Stimulated activated CD8-positive, alpha-beta memory T cell treated with anti-CD3 and anti-CD28 coated beads, Interleukin-4, amount 100 ng/mL, for 1 hour (primary cell): ENCODE results near the gene PCDHGA8.
"Not testable (repeated sequence)": the region's sequence is repeated elsewhere in the genome, so short reads cannot be mapped to it uniquely, and the experiment has no call there.

Experiments used
- DNase-seq, 2 donors: peaks; one replicate each; pipeline ENCODE4 v3.0.0-alpha.2; 2020; ENCODE audit warnings: low read depth in 2 of 2, low spot score in 1 of 2

Gene PCDHGA8

DNA sequence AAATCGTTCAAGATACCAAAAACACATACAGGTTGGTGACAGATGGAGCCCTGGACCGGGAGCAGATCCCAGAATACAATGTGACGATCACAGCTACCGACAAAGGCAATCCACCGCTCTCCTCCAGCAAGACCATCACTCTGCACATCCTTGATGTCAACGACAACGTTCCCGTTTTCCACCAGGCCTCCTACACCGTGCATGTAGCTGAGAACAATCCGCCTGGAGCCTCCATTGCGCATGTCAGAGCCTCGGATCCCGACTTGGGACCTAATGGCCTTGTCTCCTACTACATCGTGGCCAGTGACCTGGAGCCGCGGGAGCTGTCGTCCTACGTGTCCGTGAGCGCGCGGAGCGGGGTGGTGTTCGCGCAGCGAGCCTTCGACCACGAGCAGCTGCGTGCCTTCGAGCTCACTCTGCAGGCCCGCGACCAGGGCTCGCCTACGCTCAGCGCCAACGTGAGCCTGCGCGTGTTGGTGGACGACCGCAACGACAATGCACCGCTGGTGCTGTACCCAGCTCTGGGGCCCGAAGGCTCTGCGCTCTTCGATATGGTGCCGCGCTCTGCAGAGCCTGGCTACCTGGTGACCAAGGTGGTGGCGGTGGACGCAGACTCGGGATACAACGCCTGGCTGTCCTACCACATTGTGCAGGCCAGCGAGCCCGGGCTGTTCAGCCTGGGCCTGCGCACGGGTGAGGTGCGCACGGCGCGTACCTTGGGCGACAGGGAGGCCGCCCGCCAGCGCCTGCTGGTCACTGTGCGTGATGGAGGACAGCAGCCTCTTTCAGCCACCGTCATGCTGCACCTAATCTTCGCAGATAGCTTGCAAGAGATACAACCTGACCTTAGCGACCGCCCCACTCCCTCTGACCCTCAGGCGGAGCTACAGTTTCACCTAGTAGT lies 20.6 kb upstream of the PCDHGA8 start:
- DNase-seq: no peak

DNA sequence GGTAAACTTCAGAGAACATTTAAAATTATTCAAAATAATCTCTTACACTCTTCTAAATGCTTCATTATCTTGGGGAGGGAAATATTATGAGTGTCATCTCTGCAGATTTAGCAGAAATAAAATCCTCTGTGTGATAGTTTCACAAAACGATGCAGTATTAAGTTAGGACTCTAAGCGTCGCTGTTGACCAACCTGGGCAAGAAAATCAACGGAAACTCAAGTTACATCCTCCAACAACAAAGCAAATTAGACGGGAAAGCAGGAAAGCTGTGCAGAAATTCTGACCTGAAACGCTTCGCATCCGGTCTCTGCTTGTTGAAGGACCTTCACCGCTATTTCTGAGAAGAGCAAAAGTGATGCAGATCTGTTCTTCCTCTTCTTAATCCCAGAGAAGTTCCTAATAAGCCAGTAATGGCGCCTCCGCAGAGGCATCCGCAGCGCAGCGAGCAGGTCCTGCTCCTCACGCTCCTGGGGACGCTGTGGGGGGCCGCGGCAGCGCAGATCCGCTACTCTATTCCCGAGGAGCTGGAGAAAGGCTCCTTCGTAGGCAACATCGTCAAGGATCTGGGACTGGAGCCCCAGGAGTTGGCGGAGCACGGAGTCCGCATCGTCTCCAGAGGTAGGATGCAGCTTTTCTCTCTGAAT lies 18.6 kb upstream of the PCDHGA8 start, which contains the start of gene PCDHGA6:
Gene PCDHGA6 (plus strand): TSS at position 219 of the 645 bp plus-strand sequence. CDS start 193 bp downstream, at position 412.
- no peak for DNase-seq

DNA sequence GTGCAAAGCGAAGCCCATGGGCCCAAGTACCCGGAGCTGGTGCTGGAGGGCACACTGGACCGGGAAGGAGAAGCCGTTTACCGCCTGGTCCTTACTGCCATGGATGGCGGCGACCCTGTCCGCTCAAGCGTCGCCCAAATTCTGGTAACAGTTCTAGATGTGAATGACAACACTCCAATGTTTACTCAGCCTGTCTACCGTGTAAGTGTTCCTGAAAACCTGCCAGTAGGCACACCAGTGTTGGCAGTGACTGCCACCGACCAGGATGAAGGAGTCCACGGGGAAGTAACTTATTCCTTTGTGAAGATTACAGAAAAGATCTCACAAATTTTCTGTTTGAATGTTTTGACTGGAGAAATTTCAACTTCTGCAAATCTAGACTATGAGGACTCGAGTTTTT lies 17.8 kb upstream of the PCDHGA8 start:
- no peak for DNase-seq

DNA sequence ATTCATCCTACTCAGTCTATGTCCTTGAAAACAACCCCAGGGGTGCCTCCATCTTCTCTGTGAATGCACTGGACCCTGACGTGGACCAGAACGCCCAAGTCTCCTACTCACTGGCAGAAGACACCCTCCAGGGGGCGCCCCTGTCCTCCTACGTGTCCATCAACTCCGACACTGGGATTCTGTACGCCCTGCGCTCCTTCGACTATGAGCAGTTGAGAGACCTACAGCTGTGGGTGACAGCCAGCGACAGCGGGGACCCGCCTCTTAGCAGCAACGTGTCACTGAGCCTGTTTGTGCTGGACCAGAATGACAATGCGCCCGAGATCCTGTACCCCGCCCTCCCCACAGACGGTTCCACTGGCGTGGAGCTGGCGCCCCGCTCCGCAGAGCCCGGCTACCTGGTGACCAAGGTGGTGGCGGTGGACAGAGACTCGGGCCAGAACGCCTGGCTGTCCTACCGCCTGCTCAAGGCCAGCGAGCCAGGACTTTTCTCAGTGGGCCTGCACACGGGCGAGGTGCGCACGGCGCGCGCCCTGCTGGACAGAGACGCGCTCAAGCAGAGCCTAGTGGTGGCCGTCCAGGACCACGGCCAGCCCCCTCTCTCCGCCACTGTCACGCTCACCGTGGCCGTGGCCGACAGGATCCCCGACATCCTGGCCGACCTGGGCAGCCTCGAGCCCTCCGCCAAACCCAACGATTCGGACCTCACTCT lies 16.8 kb upstream of the PCDHGA8 start:
- DNase-seq: not testable (repeated sequence)

DNA sequence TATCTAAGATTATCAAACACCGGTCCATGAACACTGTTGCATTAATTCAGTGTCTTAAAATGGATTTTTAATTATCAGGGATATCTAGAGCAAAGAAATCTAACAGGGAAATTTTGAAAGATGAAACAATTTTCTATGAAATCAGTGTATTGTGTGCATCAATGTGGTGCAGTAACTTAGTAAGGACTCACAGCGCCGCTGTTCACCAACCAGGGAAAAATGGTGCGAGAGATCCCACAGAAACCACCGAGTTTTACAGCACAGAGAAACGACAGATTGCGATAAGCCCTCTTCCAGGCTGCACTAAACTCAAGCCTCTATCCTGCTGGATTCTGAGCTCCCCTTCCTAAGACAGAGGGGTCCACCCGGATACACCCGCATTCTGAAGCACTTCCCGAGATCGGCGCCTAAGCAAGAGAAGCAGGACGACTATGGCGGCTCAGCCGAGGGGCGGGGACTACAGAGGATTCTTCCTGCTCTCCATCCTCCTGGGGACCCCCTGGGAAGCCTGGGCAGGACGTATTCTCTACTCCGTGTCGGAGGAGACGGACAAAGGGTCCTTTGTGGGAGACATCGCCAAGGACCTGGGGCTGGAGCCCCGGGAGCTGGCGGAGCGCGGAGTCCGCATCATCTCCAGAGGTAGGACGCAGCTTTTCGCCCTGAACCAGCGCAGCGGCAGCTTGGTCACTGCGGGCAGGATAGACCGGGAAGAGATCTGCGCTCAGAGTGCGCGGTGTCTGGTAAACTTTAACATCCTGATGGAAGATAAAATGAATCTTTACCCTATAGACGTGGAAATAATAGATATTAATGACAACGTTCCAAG lies 9.8 kb upstream of the PCDHGA8 start, which contains the start of gene PCDHGA7:
Gene PCDHGA7 (plus strand): TSS at position 274 of the 826 bp plus-strand sequence. CDS start 158 bp downstream, at position 432.
- DNase-seq: no peak

DNA sequence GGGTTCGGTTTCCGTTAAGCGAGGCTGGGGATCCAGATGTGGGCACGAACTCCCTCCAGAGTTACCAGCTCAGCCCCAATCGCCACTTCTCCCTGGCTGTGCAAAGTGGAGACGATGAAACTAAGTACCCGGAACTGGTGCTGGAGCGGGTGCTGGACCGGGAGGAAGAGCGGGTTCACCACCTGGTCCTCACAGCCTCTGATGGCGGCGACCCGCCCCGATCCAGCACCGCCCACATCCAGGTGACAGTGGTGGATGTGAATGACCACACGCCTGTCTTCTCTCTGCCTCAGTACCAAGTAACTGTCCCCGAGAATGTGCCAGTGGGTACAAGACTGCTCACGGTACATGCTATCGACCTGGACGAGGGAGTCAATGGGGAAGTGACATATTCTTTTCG lies 9.1 kb upstream of the PCDHGA8 start:
- no peak for DNase-seq

DNA sequence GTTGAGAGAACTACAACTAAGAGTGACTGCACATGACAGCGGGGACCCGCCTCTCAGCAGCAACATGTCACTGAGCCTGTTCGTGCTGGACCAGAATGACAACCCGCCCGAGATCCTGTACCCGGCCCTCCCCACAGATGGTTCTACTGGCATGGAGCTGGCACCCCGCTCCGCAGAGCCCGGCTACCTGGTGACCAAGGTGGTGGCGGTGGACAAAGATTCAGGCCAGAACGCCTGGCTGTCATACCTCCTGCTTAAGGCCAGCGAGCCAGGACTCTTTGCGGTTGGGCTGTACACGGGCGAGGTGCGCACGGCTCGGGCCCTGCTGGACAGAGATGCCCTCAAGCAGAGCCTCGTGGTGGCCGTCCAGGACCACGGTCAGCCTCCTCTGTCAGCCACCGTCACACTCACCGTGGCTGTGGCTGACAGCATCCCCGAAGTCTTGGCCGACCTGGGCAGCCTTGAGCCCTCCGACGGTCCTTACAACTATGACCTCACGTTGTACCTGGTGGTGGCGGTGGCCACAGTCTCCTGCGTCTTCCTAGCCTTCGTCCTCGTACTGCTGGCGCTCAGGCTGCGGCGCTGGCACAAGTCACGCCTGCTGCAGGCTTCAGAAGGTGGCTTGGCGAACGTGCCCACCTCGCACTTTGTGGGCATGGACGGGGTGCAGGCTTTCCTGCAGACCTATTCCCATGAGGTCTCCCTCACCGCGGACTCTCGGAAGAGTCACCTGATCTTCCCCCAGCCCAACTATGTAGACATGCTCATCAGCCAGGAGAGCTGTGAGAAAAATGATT lies 7.8 kb upstream of the PCDHGA8 start:
- no peak for DNase-seq

DNA sequence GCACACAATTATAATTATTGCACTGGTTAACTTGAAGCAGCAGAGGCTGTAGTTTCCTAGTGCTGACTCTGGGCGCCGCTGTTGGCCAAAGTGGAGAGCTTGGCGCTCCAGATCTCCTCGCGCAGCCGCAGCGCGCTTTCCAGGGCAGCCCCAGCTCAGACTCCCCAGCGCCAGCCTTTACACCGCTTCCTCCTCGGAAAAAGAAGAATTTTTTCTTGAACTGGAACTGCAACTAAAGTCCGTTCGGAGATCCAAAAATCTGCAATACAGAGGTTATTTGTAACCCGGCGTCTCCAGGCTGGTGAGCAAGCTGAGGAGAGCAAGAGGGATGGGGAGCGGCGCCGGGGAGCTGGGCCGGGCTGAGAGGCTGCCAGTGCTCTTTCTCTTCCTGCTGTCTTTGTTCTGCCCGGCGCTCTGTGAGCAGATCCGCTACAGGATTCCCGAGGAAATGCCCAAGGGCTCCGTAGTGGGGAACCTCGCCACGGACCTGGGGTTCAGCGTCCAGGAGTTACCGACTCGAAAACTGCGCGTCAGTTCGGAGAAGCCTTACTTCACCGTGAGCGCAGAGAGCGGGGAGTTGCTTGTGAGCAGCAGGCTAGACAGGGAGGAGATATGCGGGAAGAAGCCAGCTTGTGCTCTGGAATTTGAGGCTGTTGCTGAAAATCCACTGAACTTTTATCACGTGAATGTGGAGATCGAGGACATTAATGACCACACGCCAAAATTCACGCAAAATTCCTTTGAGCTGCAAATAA lies 4.7 kb upstream of the PCDHGA8 start, which contains the start of gene PCDHGB4:
Gene PCDHGB4 (plus strand): TSS at position 142 of the 755 bp plus-strand sequence. CDS start 187 bp downstream, at position 329.
- not testable (repeated sequence) for DNase-seq

DNA sequence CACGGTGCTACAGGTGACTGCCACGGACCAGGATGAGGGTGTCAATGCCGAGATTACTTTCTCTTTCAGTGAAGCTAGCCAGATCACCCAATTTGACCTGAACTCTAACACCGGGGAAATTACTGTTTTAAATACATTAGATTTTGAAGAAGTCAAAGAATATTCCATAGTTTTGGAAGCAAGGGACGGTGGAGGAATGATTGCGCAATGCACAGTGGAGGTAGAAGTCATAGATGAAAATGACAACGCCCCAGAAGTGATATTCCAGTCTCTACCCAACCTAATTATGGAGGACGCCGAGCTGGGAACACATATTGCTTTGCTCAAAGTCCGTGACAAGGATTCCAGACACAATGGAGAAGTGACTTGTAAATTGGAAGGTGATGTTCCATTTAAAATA lies 3.8 kb upstream of the PCDHGA8 start:
- no peak for DNase-seq

DNA sequence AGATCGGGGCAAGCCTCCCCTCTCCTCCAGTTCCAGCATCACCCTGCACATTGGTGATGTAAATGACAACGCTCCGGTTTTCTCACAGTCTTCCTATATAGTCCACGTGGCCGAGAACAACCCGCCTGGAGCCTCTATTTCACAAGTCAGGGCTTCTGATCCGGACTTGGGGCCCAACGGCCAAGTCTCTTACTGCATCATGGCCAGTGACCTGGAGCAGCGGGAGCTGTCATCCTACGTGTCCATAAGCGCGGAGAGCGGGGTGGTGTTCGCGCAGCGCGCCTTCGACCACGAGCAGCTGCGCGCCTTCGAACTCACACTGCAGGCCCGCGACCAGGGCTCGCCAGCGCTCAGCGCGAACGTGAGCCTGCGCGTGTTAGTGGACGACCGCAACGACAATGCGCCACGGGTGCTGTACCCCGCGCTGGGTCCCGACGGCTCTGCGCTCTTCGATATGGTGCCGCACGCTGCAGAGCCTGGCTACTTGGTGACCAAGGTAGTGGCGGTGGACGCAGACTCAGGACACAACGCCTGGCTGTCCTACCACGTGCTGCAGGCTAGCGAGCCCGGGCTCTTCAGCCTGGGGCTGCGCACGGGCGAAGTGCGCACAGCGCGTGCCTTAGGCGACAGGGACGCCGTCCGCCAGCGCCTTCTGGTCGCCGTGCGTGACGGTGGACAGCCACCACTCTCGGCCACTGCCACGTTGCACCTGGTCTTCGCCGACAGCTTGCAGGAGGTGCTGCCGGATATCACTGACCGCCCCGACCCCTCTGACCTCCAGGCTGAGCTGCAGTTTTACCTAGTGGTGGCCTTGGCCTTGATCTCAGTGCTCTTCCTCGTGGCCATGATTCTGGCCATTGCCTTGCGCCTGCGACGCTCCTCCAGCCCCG lies 3.0 kb upstream of the PCDHGA8 start:
- DNase-seq: no peak

DNA sequence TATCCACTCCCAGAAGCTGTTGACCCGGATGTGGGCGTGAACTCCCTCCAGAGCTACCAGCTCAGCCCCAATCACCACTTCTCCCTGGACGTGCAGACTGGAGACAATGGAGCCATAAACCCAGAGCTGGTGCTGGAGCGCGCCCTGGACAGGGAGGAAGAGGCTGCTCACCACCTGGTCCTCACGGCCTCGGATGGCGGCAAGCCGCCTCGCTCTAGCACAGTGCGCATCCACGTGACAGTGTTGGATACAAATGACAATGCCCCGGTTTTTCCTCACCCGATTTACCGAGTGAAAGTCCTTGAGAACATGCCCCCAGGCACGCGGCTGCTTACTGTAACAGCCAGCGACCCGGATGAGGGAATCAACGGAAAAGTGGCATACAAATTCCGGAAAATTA lies 834 bp downstream of the PCDHGA8 start:
- no peak for DNase-seq

DNA sequence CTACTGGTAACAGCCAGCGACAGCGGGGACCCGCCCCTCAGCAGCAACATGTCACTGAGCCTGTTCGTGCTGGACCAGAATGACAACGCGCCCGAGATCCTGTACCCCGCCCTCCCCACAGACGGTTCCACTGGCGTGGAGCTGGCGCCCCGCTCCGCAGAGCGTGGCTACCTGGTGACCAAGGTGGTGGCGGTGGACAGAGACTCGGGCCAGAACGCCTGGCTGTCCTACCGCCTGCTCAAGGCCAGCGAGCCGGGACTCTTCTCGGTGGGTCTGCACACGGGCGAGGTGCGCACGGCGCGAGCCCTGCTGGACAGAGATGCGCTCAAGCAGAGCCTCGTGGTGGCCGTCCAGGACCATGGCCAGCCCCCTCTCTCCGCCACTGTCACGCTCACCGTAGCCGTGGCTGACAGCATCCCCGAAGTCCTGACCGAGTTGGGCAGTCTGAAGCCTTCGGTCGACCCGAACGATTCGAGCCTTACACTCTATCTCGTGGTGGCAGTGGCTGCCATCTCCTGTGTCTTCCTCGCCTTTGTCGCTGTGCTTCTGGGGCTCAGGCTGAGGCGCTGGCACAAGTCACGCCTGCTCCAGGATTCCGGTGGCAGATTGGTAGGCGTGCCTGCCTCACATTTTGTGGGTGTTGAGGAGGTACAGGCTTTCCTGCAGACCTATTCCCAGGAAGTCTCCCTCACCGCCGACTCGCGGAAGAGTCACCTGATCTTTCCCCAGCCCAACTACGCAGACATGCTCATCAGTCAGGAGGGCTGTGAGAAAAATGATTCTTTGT lies 2.2 kb downstream of the PCDHGA8 start:
- not testable (repeated sequence) for DNase-seq

DNA sequence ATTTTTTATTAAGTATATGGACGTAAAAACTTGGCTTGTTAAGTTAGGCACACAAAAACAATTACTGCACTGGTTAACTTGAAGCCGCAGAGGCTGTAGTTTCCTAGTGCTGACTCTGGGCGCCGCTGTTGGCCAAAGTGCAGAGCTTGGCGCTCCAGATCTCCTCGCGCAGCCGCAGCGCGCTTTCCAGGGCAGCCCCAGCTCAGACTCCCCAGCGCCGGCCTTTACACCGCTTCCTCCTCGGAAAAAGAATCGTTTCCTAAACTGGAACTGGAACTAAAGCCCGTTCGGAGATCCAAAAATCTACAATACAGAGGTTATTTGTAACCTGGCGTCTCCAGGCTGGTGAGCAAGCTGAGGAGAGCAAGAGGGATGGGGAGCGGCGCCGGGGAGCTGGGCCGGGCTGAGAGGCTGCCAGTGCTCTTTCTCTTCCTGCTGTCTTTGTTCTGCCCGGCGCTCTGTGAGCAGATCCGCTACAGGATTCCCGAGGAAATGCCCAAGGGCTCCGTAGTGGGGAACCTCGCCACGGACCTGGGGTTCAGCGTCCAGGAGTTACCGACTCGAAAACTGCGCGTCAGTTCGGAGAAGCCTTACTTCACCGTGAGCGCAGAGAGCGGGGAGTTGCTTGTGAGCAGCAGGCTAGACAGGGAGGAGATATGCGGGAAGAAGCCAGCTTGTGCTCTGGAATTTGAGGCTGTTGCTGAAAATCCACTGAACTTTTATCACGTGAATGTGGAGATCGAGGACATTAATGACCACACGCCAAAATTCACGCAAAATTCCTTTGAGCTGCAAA lies 5.5 kb downstream of the PCDHGA8 start, which contains the start of gene PCDHGB5:
Gene PCDHGB5 (plus strand): TSS at position 192 of the 796 bp plus-strand sequence. CDS start 181 bp downstream, at position 373.
- DNase-seq: not testable (repeated sequence)

DNA sequence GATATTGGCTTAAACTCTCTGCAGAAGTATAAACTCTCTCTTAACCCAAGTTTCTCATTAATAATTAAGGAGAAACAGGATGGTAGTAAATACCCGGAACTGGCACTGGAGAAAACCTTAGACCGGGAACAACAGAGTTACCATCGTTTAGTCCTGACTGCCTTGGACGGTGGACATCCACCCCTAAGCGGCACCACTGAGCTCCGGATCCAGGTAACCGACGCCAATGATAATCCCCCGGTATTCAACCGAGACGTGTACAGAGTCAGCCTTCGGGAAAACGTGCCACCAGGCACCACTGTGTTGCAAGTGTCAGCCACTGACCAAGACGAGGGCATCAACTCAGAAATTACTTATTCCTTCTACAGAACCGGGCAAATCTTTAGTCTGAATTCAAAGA lies 6.2 kb downstream of the PCDHGA8 start:
- no peak for DNase-seq

DNA sequence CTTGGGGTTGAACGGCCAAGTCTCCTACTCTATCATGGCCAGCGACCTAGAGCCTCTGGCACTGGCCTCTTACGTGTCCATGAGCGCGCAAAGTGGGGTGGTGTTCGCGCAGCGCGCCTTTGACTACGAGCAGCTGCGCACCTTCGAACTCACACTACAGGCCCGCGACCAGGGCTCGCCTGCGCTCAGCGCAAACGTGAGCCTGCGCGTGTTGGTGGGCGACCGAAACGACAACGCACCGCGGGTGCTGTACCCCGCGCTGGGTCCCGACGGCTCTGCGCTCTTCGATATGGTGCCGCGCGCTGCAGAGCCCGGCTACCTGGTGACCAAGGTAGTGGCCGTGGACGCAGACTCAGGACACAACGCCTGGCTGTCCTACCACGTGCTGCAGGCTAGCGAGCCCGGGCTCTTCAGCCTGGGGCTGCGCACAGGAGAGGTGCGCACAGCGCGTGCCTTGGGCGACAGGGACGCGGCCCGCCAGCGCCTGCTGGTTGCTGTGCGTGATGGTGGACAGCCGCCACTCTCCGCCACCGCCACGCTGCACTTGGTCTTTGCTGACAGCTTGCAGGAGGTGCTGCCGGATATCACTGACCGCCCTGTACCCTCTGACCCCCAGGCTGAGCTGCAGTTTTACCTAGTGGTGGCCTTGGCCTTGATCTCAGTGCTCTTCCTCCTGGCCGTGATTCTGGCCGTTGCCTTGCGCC lies 7.3 kb downstream of the PCDHGA8 start:
- no peak for DNase-seq
